ENCODE measurements around the gene HAP1. TPM values are rescaled to one million over a fixed set of nuclear protein-coding genes. Genes with fewer than 3 reads are reported as not detected.

The HAP1 gene
- total and polyA plus RNA-seq, 2 experiments from 2014 or later = not detected

- Histone ChIP-seq H3K4me2 (ENCODE audit: unreplicated experiment) (no peak overlapping the region), H3K27ac (no peak overlapping the region), H3K4me1 (ENCODE audit: insufficient read depth) (peaks cover 6% of the 10 kb centered on the region; the same call in 1 of the 2 replicates), H3K9ac (no peak overlapping the region), H3K9me2 (ENCODE audit: insufficient read depth) (no peaks in the 10 kb centered on the region), H3K4me3 (no peak overlapping the region), H3K9me3 (ENCODE audit: low read depth) (no peaks in the 10 kb centered on the region), H3F3A (ENCODE audit: insufficient read depth) (no peaks in the 10 kb centered on the region), H2AFZ (no peak overlapping the region), H4K20me1 (ENCODE audit: insufficient read depth) (no peaks in the 10 kb centered on the region), H3K27me3 (replicated peaks; ENCODE audit: insufficient read depth) (peaks cover 28% of the 10 kb centered on the region), H3K79me2 (ENCODE audit: insufficient read depth) (no peaks in the 10 kb centered on the region), H3K36me3 (ENCODE audit: low read depth) (no peaks in the 10 kb centered on the region)
- in situ Hi-C loops (cut with MboI) = loop anchor here (5.0 kb wide), 1 partner anchor 57 kb away; no protein-coding TSS in a partner anchor
- 47 to 52% methylated on average over 9 of the region's 9 CpGs for WGBS, 2 experiments (ENCODE audit: low coverage in 1 of 2, low lambda C conversion rate in 2 of 2, missing lambda C conversion rate in 2 of 2)
- DNase-seq = peak; percentile 72
- TF ChIP-seq EZH2phosphoT487 (IDR thresholded peaks at IDR 0.05; ENCODE audit: insufficient read depth, low read depth) (no peak), EZH2 (IDR thresholded peaks at IDR 0.05; ENCODE audit: insufficient read depth, poor library complexity, severe bottlenecking) (no peak)
Observed at GRCh38 chr17:41739661-41740352, 5.4 kb upstream of the HAP1 start.

- Histone ChIP-seq H3K4me1 (ENCODE audit: insufficient read depth) (peaks cover 6% of the 10 kb centered on the region; the same call in 1 of the 2 replicates), H3K27me3 (replicated peaks; ENCODE audit: insufficient read depth) (peaks cover 37% of the 10 kb centered on the region), H3K36me3 (ENCODE audit: low read depth) (no peaks in the 10 kb centered on the region), H2AFZ (no peak overlapping the region), H3K9ac (no peak overlapping the region), H3K27ac (no peak overlapping the region), H4K20me1 (ENCODE audit: insufficient read depth) (no peaks in the 10 kb centered on the region), H3K79me2 (ENCODE audit: insufficient read depth) (no peaks in the 10 kb centered on the region), H3K9me3 (ENCODE audit: low read depth) (no peaks in the 10 kb centered on the region), H3F3A (ENCODE audit: insufficient read depth) (no peaks in the 10 kb centered on the region), H3K4me3 (no peak overlapping the region), H3K9me2 (ENCODE audit: insufficient read depth) (no peaks in the 10 kb centered on the region), H3K4me2 (ENCODE audit: unreplicated experiment) (no peak overlapping the region)
- TF ChIP-seq EZH2phosphoT487 (IDR thresholded peaks at IDR 0.05; ENCODE audit: insufficient read depth, low read depth) = no peak
- TF ChIP-seq EZH2 (IDR thresholded peaks at IDR 0.05; ENCODE audit: insufficient read depth, poor library complexity, severe bottlenecking) = no peak
- WGBS, 2 experiments (ENCODE audit: low coverage in 1 of 2, low lambda C conversion rate in 2 of 2, missing lambda C conversion rate in 2 of 2) = 88 to 90% methylated on average over 3 to 5 of the region's 5 CpGs
- in situ Hi-C loops (cut with MboI) = no loop called here
- no peak for DNase-seq
Observed at GRCh38 chr17:41738801-41739112, 4.3 kb upstream of the HAP1 start.

GRCh38 chr17:41738077-41738800 lies 3.8 kb upstream of the HAP1 start:
- H3K36me3 ChIP-seq (ENCODE audit: low read depth) = no peaks in the 10 kb centered on the region
- H3K9ac ChIP-seq = no peak overlapping the region
- no peaks in the 10 kb centered on the region for H3F3A ChIP-seq (ENCODE audit: insufficient read depth)
- DNase-seq = peak; percentile 78
- peaks cover 6% of the 10 kb centered on the region; the same call in 1 of the 2 replicates for H3K4me1 ChIP-seq (ENCODE audit: insufficient read depth)
- no peaks in the 10 kb centered on the region for H4K20me1 ChIP-seq (ENCODE audit: insufficient read depth)
- 24 to 27% methylated on average over 10 of the region's 10 CpGs for WGBS, 2 experiments (ENCODE audit: low coverage in 1 of 2, low lambda C conversion rate in 2 of 2, missing lambda C conversion rate in 2 of 2)
- no peak for TF ChIP-seq EZH2phosphoT487 (IDR thresholded peaks at IDR 0.05; ENCODE audit: insufficient read depth, low read depth)
- TF ChIP-seq EZH2 (IDR thresholded peaks at IDR 0.05; ENCODE audit: insufficient read depth, poor library complexity, severe bottlenecking) = no peak
- H3K9me2 ChIP-seq (ENCODE audit: insufficient read depth) = no peaks in the 10 kb centered on the region
- H3K4me3 ChIP-seq = no peak overlapping the region
- no peaks in the 10 kb centered on the region for H3K79me2 ChIP-seq (ENCODE audit: insufficient read depth)
- no peaks in the 10 kb centered on the region for H3K9me3 ChIP-seq (ENCODE audit: low read depth)
- no peak overlapping the region for H3K4me2 ChIP-seq (ENCODE audit: unreplicated experiment)
- H3K27me3 ChIP-seq (replicated peaks; ENCODE audit: insufficient read depth) = peaks cover 37% of the 10 kb centered on the region
- H2AFZ ChIP-seq = peak overlapping the region; percentile 67
- no peak overlapping the region for H3K27ac ChIP-seq
- in situ Hi-C loops (cut with MboI) = no loop called here

GRCh38 chr17:41737680-41738023 lies 3.2 kb upstream of the HAP1 start:
- H3K9me2 ChIP-seq (ENCODE audit: insufficient read depth) = no peaks in the 10 kb centered on the region
- H3F3A ChIP-seq (ENCODE audit: insufficient read depth) = no peaks in the 10 kb centered on the region
- H3K4me1 ChIP-seq (ENCODE audit: insufficient read depth) = peaks cover 6% of the 10 kb centered on the region; the same call in 1 of the 2 replicates
- no peaks in the 10 kb centered on the region for H3K79me2 ChIP-seq (ENCODE audit: insufficient read depth)
- no peak overlapping the region for H2AFZ ChIP-seq
- in situ Hi-C loops (cut with MboI) = no loop called here
- no peak for DNase-seq
- no peak overlapping the region for H3K4me2 ChIP-seq (ENCODE audit: unreplicated experiment)
- no peak overlapping the region for H3K4me3 ChIP-seq
- H3K27ac ChIP-seq = no peak overlapping the region
- TF ChIP-seq EZH2 (IDR thresholded peaks at IDR 0.05; ENCODE audit: insufficient read depth, poor library complexity, severe bottlenecking) = no peak
- no peak for TF ChIP-seq EZH2phosphoT487 (IDR thresholded peaks at IDR 0.05; ENCODE audit: insufficient read depth, low read depth)
- H4K20me1 ChIP-seq (ENCODE audit: insufficient read depth) = no peaks in the 10 kb centered on the region
- WGBS, 2 experiments (ENCODE audit: low coverage in 1 of 2, low lambda C conversion rate in 2 of 2, missing lambda C conversion rate in 2 of 2) = 54 to 56% methylated on average over 5 of the region's 5 CpGs
- H3K27me3 ChIP-seq (replicated peaks; ENCODE audit: insufficient read depth) = peaks cover 38% of the 10 kb centered on the region
- no peaks in the 10 kb centered on the region for H3K36me3 ChIP-seq (ENCODE audit: low read depth)
- H3K9me3 ChIP-seq (ENCODE audit: low read depth) = no peaks in the 10 kb centered on the region
- no peak overlapping the region for H3K9ac ChIP-seq
